H9 (cell line): ENCODE results near the gene ANO9. TPM values are rescaled to one million over a fixed set of nuclear protein-coding genes. Genes with fewer than 3 reads are reported as not detected.

Source experiments
- DNase-seq: peaks from one replicate; pipeline ENCODE4 v3.0.0-alpha.2; 2017
- H2AFZ ChIP-seq: one replicate; pipeline ENCODE4 v1.6.1; 2013; ENCODE audit warnings: mild to moderate bottlenecking, low read length, control low read depth, moderate library complexity
- H2AK5ac ChIP-seq: 2 replicates; pipeline ENCODE4 v1.6.1; 2013; ENCODE audit warnings: low read length, control low read depth, mixed read lengths; ENCODE audit not compliant: insufficient read length
- H2BK120ac ChIP-seq: one replicate; pipeline ENCODE4 v1.6.1; 2013; ENCODE audit warnings: low read depth, mild to moderate bottlenecking, low read length, control low read depth, inconsistent platforms; ENCODE audit not compliant: poor library complexity, severe bottlenecking
- H2BK12ac ChIP-seq: 2 replicates; pipeline ENCODE4 v1.6.1; 2013; ENCODE audit warnings: low read length, control low read depth, mixed read lengths, low read depth; ENCODE audit not compliant: insufficient read length
- H2BK15ac ChIP-seq: 2 replicates; pipeline ENCODE4 v1.6.1; 2013; ENCODE audit warnings: low read depth, low read length, control low read depth
- H2BK20ac ChIP-seq: one replicate; pipeline ENCODE4 v1.6.1; 2013; ENCODE audit warnings: low read depth, mild to moderate bottlenecking, low read length, control low read depth, inconsistent platforms; ENCODE audit not compliant: poor library complexity, severe bottlenecking
- H2BK5ac ChIP-seq: 2 replicates; pipeline ENCODE4 v1.6.1; 2013; ENCODE audit warnings: low read length, control low read depth, mixed read lengths; ENCODE audit not compliant: insufficient read length
- H3K14ac ChIP-seq: 2 replicates; pipeline ENCODE4 v1.6.1; 2013; ENCODE audit warnings: low read length, control low read depth; ENCODE audit not compliant: insufficient read depth
- H3K18ac ChIP-seq: 2 replicates; pipeline ENCODE4 v1.6.1; 2013; ENCODE audit warnings: low read depth, mild to moderate bottlenecking, mixed read lengths, low read length, control low read depth; ENCODE audit not compliant: insufficient read length
- H3K23ac ChIP-seq: 2 replicates; pipeline ENCODE4 v1.6.1; 2013; ENCODE audit warnings: low read length, control low read depth, mixed read lengths, low read depth; ENCODE audit not compliant: insufficient read length
- H3K23me2 ChIP-seq: 2 replicates; pipeline ENCODE4 v1.6.1; 2013; ENCODE audit warnings: low read depth, mild to moderate bottlenecking, mixed read lengths, low read length, control low read depth; ENCODE audit not compliant: insufficient read length, poor library complexity, severe bottlenecking
- H3K27ac ChIP-seq: 2 replicates; pipeline ENCODE4 v1.5.1; 2013; ENCODE audit warnings: low read length, control low read depth, mixed read lengths, low read depth; ENCODE audit not compliant: insufficient read length
- H3K27me3 ChIP-seq: 2 replicates; pipeline ENCODE4 v1.6.1; 2013; ENCODE audit warnings: low read length, control low read depth, inconsistent platforms; ENCODE audit not compliant: insufficient read depth
- H3K4ac ChIP-seq: 2 replicates; pipeline ENCODE4 v1.6.1; 2013; ENCODE audit warnings: low read depth, mild to moderate bottlenecking, control low read depth, inconsistent platforms, low read length, moderate library complexity
- H3K4me1 ChIP-seq: 2 replicates; pipeline ENCODE4 v1.6.1; 2013; ENCODE audit warnings: low read length, control low read depth, inconsistent platforms; ENCODE audit not compliant: insufficient read depth
- H3K4me2 ChIP-seq: 2 replicates; pipeline ENCODE4 v1.6.1; 2013; ENCODE audit warnings: low read length, control low read depth, mixed read lengths; ENCODE audit not compliant: insufficient read length, insufficient read depth
- H3K56ac ChIP-seq: 2 replicates; pipeline ENCODE4 v1.6.1; 2013; ENCODE audit warnings: low read depth, mild to moderate bottlenecking, mixed read lengths, low read length, control low read depth; ENCODE audit not compliant: insufficient read length
- H3K79me1 ChIP-seq: 2 replicates; pipeline ENCODE4 v1.6.1; 2013; ENCODE audit warnings: low read depth, mild to moderate bottlenecking, moderate library complexity, low read length, control low read depth, inconsistent platforms; ENCODE audit not compliant: insufficient read depth, poor library complexity, severe bottlenecking
- H3K79me2 ChIP-seq: 2 replicates; pipeline ENCODE4 v1.6.1; 2013; ENCODE audit warnings: low read length, control low read depth, inconsistent platforms; ENCODE audit not compliant: insufficient read depth
- H3K9ac ChIP-seq: 2 replicates; pipeline ENCODE4 v1.6.1; 2013; ENCODE audit warnings: low read length, control low read depth, mixed read lengths; ENCODE audit not compliant: insufficient read length; ENCODE audit errors: extremely low read depth
- H3K9me3 ChIP-seq: one replicate; pipeline ENCODE4 v1.6.1; 2013; ENCODE audit warnings: low read depth, low read length, inconsistent platforms; ENCODE audit not compliant: control insufficient read depth
- H3T11ph ChIP-seq: one replicate; pipeline ENCODE4 v1.6.1; 2013; ENCODE audit warnings: mild to moderate bottlenecking, low read length, control low read depth, inconsistent platforms
- H4K20me1 ChIP-seq: one replicate; pipeline ENCODE4 v1.6.1; 2013; ENCODE audit not compliant: control insufficient read depth, insufficient read length, insufficient read depth
- H4K5ac ChIP-seq: 2 replicates; pipeline ENCODE4 v1.6.1; 2013; ENCODE audit warnings: low read depth, mild to moderate bottlenecking, mixed read lengths, low read length, control low read depth; ENCODE audit not compliant: insufficient read length
- H4K8ac ChIP-seq: replicated peaks from 2 replicates; pipeline ENCODE4 v1.6.1; 2013; ENCODE audit warnings: low read length, control low read depth, mixed read lengths, low read depth; ENCODE audit not compliant: insufficient read length
- H4K91ac ChIP-seq: 2 replicates; pipeline ENCODE4 v1.6.1; 2013; ENCODE audit warnings: low read depth, mild to moderate bottlenecking, moderate library complexity, mixed read lengths, low read length, control low read depth; ENCODE audit not compliant: insufficient read length
- H3K27ac Mint-ChIP-seq, 3 experiments: 2 replicates in 2 of 3; 3 replicates in 1 of 3; pipeline ENCODE4 v1.8.0; 2020 to 2021; ENCODE audit warnings: mixed read lengths in 3 of 3, mild to moderate bottlenecking in 1 of 3, moderate library complexity in 1 of 3
- H3K27me3 Mint-ChIP-seq: 2 replicates; pipeline ENCODE4 v1.8.0; 2021; ENCODE audit warnings: low read depth, mild to moderate bottlenecking, moderate library complexity, mixed read lengths
- H3K36me3 Mint-ChIP-seq, 3 experiments: 2 replicates in 2 of 3; 3 replicates in 1 of 3; pipeline ENCODE4 v1.8.0; 2020 to 2021; ENCODE audit warnings: low read depth in 3 of 3, mixed read lengths in 3 of 3; ENCODE audit not compliant: insufficient read depth in 1 of 3
- H3K4me1 Mint-ChIP-seq, 2 experiments: 2 replicates each; pipeline ENCODE4 v1.8.0; 2020; ENCODE audit warnings: mixed read lengths in 2 of 2
- H3K4me3 Mint-ChIP-seq, 2 experiments: 2 replicates in 1 of 2; 3 replicates in 1 of 2; pipeline ENCODE4 v1.8.0; 2020 to 2021; ENCODE audit warnings: mild to moderate bottlenecking in 2 of 2, mixed read lengths in 2 of 2, moderate library complexity in 1 of 2
- H3K9me3 Mint-ChIP-seq, 2 experiments: 2 replicates in 1 of 2; 3 replicates in 1 of 2; pipeline ENCODE4 v1.8.0; 2020; ENCODE audit warnings: mild to moderate bottlenecking in 2 of 2, mixed read lengths in 2 of 2, moderate library complexity in 1 of 2
- WGBS: extraction: QIAGEN DNeasy Blood & Tissue Kit; methylation state at CpG from one replicate; pipeline ENCODE4 v1.1.7; 2013; ENCODE audit warnings: missing lambda C conversion rate, low lambda C conversion rate, mixed read lengths; ENCODE audit not compliant: insufficient read length; ENCODE audit errors: extremely low coverage; 5-methylcytosine and 5-hydroxymethylcytosine counted together
- total RNA-seq: library from RNA; stranded (reverse); gene quantifications from 2 replicates; pipeline ENCODE4 v1.2.1, GENCODE V29; 2021
- TF ChIP-seq, protein P1 (sequence below): fragments of 200-600 bp; sonication (generic); conservative IDR thresholded peaks from 3 replicates; pipeline ENCODE4 v1.8.0; 2021; ENCODE audit warnings: antibody characterized with exemption, mild to moderate bottlenecking

Gene ANO9
- total RNA-seq, 1 experiment from 2014 or later: 13.1 TPM

- H2AFZ ChIP-seq: no peak overlapping the region
Measured at GRCh38 chr11:419248-420005, 22.4 kb downstream of the ANO9 start.

More at GRCh38 chr11:419248-420005, 22.4 kb downstream of the ANO9 start:
- Histone ChIP-seq H3K14ac (no peak overlapping the region), H2BK20ac (no peak overlapping the region), H4K8ac (no peak overlapping the region), H2BK15ac (no peak overlapping the region), H4K20me1 (peaks cover 4% of the 10 kb centered on the region), H3K9me3 (no peaks in the 10 kb centered on the region), H3K56ac (no peak overlapping the region), H2BK5ac (no peak overlapping the region), H3K23ac (no peak overlapping the region), H3K4me2 (no peak overlapping the region), H3K18ac (no peak overlapping the region), H2BK12ac (no peak overlapping the region), H2BK120ac (no peak overlapping the region), H3K23me2 (peaks cover 10% of the 10 kb centered on the region), H3K4ac (no peak overlapping the region), H3K27me3 (no peaks in the 10 kb centered on the region; the same call in 1 of the 2 replicates), H3K79me2 (no peaks in the 10 kb centered on the region; the same call in 1 of the 2 replicates), H3K27ac (no peak overlapping the region), H4K5ac (no peak overlapping the region), H4K91ac (no peak overlapping the region), H2AK5ac (no peak overlapping the region), H3T11ph (no peak overlapping the region), H3K4me1 (peaks cover 2% of the 10 kb centered on the region; the same call in 1 of the 2 replicates), H3K79me1 (no peaks in the 10 kb centered on the region), H3K9ac (no peak overlapping the region)
- TF ChIP-seq, protein P1, sequence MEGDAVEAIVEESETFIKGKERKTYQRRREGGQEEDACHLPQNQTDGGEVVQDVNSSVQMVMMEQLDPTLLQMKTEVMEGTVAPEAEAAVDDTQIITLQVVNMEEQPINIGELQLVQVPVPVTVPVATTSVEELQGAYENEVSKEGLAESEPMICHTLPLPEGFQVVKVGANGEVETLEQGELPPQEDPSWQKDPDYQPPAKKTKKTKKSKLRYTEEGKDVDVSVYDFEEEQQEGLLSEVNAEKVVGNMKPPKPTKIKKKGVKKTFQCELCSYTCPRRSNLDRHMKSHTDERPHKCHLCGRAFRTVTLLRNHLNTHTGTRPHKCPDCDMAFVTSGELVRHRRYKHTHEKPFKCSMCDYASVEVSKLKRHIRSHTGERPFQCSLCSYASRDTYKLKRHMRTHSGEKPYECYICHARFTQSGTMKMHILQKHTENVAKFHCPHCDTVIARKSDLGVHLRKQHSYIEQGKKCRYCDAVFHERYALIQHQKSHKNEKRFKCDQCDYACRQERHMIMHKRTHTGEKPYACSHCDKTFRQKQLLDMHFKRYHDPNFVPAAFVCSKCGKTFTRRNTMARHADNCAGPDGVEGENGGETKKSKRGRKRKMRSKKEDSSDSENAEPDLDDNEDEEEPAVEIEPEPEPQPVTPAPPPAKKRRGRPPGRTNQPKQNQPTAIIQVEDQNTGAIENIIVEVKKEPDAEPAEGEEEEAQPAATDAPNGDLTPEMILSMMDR: no peak
- Mint-ChIP-seq H3K4me1 (peaks cover 15 to 24% of the 10 kb centered on the region in 2 experiments), H3K27me3 (peaks cover 27% of the 10 kb centered on the region), H3K36me3 (no peaks in the 10 kb centered on the region; a peak in 1 of 7 replicates), H3K4me3 (no peak overlapping the region), H3K27ac (no peak overlapping the region), H3K9me3 (no peaks in the 10 kb centered on the region; a peak in 1 of 5 replicates)
- no peak for DNase-seq
- WGBS: no CpG with 5 or more reads among the region's 20 CpGs
